Brain microvascular endothelial cell (primary cell): ENCODE measurements around the gene SH3BGR.

Experiments used
- DNase-seq: peaks from one replicate; pipeline ENCODE4 v3.0.0-alpha.2; 2020
- H3K27ac ChIP-seq: fragments of 250-450 bp; sonication (Bioruptor Pico); 2 replicates; pipeline ENCODE4 v1.5.1; 2020; ENCODE audit warnings: mild to moderate bottlenecking, moderate library complexity
- H3K27me3 ChIP-seq: fragments of 250-450 bp; sonication (Bioruptor Pico); replicated peaks from 2 replicates; pipeline ENCODE4 v1.5.1; 2020; ENCODE audit warnings: mild to moderate bottlenecking
- H3K36me3 ChIP-seq: fragments of 250-450 bp; sonication (Bioruptor Pico); replicated peaks from 2 replicates; pipeline ENCODE4 v1.5.1; 2020; ENCODE audit warnings: mild to moderate bottlenecking
- H3K4me3 ChIP-seq: 2 replicates; pipeline ENCODE4 v1.5.1; 2011; ENCODE audit warnings: low read depth, mild to moderate bottlenecking, control low read depth, low read length, moderate library complexity
- CTCF ChIP-seq: IDR thresholded peaks from 2 replicates; pipeline ENCODE4 v1.5.1; 2011; ENCODE audit warnings: low read depth, mild to moderate bottlenecking, moderate library complexity, low read length, control low read depth, inconsistent platforms; ENCODE audit errors: missing control alignments
- in situ Hi-C: cut with HindIII; loops from 2 replicates; pipeline ENCODE4 v1.10.0; 2017; ENCODE audit warnings: low sequenced_read_pairs, low pct_ligation_motif_present

Gene SH3BGR

GRCh38 chr21:39444421-39445180, 7.2 kb upstream of the SH3BGR start:
- TF ChIP-seq CTCF = no peak
- Histone ChIP-seq H3K27ac (peak overlapping the region; percentile 84), H3K4me3 (peak overlapping the region; percentile 90), H3K27me3 (no peaks in the 10 kb centered on the region), H3K36me3 (no peaks in the 10 kb centered on the region)
- DNase-seq = peak; percentile 53
- in situ Hi-C loops = no loop called here

- peak; percentile 81 for DNase-seq
- Histone ChIP-seq H3K27ac (peak within 1 kb of the TSS; percentile 84), H3K36me3 (no peaks in the 10 kb centered on the region), H3K4me3 (peak within 1 kb of the TSS; percentile 90), H3K27me3 (no peaks in the 10 kb centered on the region)
- in situ Hi-C loops = no loop called here
- peak; percentile 35 for TF ChIP-seq CTCF
Observed at GRCh38 chr21:39445321-39446269, 6.2 kb upstream of the SH3BGR start, which contains the start of gene LCA5L. LCA5L (minus strand) TSS chr21:39445778; CDS start chr21:39428493, 17,285 bp downstream.

- no peak for DNase-seq
- Histone ChIP-seq H3K27me3 (no peaks in the 10 kb centered on the region), H3K27ac (no peak overlapping the region), H3K36me3 (no peaks in the 10 kb centered on the region), H3K4me3 (no peak overlapping the region)
- in situ Hi-C loops = no loop called here
- no peak for TF ChIP-seq CTCF
Observed at GRCh38 chr21:39447264-39447663, 4.5 kb upstream of the SH3BGR start.

- H3K4me3 ChIP-seq = no peak overlapping the region
- no peak overlapping the region for H3K27ac ChIP-seq
- TF ChIP-seq CTCF = no peak
- H3K27me3 ChIP-seq = no peaks in the 10 kb centered on the region
- no peaks in the 10 kb centered on the region for H3K36me3 ChIP-seq
- in situ Hi-C loops = no loop called here
- no peak for DNase-seq
Observed at GRCh38 chr21:39452207-39452969, 618 bp downstream of the SH3BGR start.

GRCh38 chr21:39452970-39453342, 1.2 kb downstream of the SH3BGR start:
- no peaks in the 10 kb centered on the region for H3K36me3 ChIP-seq
- no peaks in the 10 kb centered on the region for H3K27me3 ChIP-seq
- in situ Hi-C loops = no loop called here
- no peak overlapping the region for H3K4me3 ChIP-seq
- TF ChIP-seq CTCF = no peak
- H3K27ac ChIP-seq = no peak overlapping the region
- DNase-seq = no peak
